Embryonic facial prominence (tissue), 1 donor: Measurements from ENCODE around the gene SLC19A1.
"Not testable (repeated sequence)": the region's sequence is repeated elsewhere in the genome, so short reads cannot be mapped to it uniquely, and the experiment has no call there.

Experiments used
- DNase-seq: peaks from one replicate; pipeline ENCODE4 v3.0.0-alpha.2; 2016; ENCODE audit errors: extremely low spot score

SLC19A1 gene

GRCh38 chr21:45506241-45506817 is 35.9 kb downstream of the SLC19A1 start:
- no peak for DNase-seq

GRCh38 chr21:45505416-45506021 is 36.7 kb downstream of the SLC19A1 start:
- DNase-seq: no peak

- no peak for DNase-seq
Observed at GRCh38 chr21:45504516-45505415, 37.5 kb downstream of the SLC19A1 start.

- DNase-seq: no peak
Observed at GRCh38 chr21:45504021-45504515, 38.2 kb downstream of the SLC19A1 start.

- DNase-seq: not testable (repeated sequence)
Observed at GRCh38 chr21:45503226-45503625, 39.0 kb downstream of the SLC19A1 start.

GRCh38 chr21:45502600-45502999 is 39.6 kb downstream of the SLC19A1 start:
- no peak for DNase-seq

- no peak for DNase-seq
Observed at GRCh38 chr21:45502006-45502345, 40.3 kb downstream of the SLC19A1 start.

- DNase-seq: not testable (repeated sequence)
Observed at GRCh38 chr21:45501081-45502005, 40.9 kb downstream of the SLC19A1 start.

GRCh38 chr21:45499970-45500577 is 42.2 kb downstream of the SLC19A1 start:
- DNase-seq: no peak

GRCh38 chr21:45499201-45499750 is 43.0 kb downstream of the SLC19A1 start:
- no peak for DNase-seq

GRCh38 chr21:45498646-45499000 is 43.6 kb downstream of the SLC19A1 start:
- DNase-seq: no peak

- DNase-seq: no peak
Observed at GRCh38 chr21:45497846-45498645, 44.2 kb downstream of the SLC19A1 start.

- no peak for DNase-seq
Observed at GRCh38 chr21:45496968-45497845, 45.0 kb downstream of the SLC19A1 start.

- no peak for DNase-seq
Observed at GRCh38 chr21:45496151-45496967, 45.9 kb downstream of the SLC19A1 start.

GRCh38 chr21:45494851-45495680 is 47.2 kb downstream of the SLC19A1 start:
- no peak for DNase-seq

- DNase-seq: no peak
Observed at GRCh38 chr21:45494135-45494850, 47.9 kb downstream of the SLC19A1 start.
